SU-DHL-6 (cell line): Measurements from ENCODE around the gene ANO2.

Experiments used
- H2AFZ ChIP-seq: fragments of 200-600 bp; sonication (generic); 2 replicates; pipeline ENCODE4 v1.6.1; 2014; ENCODE audit warnings: low read depth, mild to moderate bottlenecking, moderate library complexity, mixed read lengths, antibody characterized with exemption, low read length; ENCODE audit not compliant: severe bottlenecking
- H3F3A ChIP-seq: fragments of 200-600 bp; shearing (Covaris generic); 2 replicates; pipeline ENCODE4 v1.6.0; 2016; ENCODE audit warnings: antibody characterized with exemption, mild to moderate bottlenecking; ENCODE audit not compliant: insufficient read depth
- H3K27ac ChIP-seq: fragments of 200-600 bp; sonication (generic); 2 replicates; pipeline ENCODE4 v1.5.1; 2016; ENCODE audit warnings: low read depth, mild to moderate bottlenecking, low read length, moderate library complexity, mixed read lengths
- H3K27me3 ChIP-seq: fragments of 200-600 bp; sonication (generic), shearing (Covaris generic); 2 replicates; pipeline ENCODE4 v1.6.0; 2014; ENCODE audit warnings: mild to moderate bottlenecking, low read length
- H3K36me3 ChIP-seq: fragments of 200-600 bp; sonication (generic); 2 replicates; pipeline ENCODE4 v1.6.1; 2014; ENCODE audit warnings: mild to moderate bottlenecking, low read length, mixed read lengths
- H3K4me2 ChIP-seq: fragments of 300-600, 200-600 bp; shearing (Covaris generic), sonication (generic); 2 replicates; pipeline ENCODE4 v1.6.0; 2014; ENCODE audit warnings: low read length, low read depth, mild to moderate bottlenecking; ENCODE audit not compliant: poor library complexity, severe bottlenecking
- H3K4me3 ChIP-seq: fragments of 200-600 bp; sonication (generic); 2 replicates; pipeline ENCODE4 v1.5.1; 2014; ENCODE audit warnings: antibody characterized with exemption, low read length, mild to moderate bottlenecking, mixed read lengths; ENCODE audit not compliant: insufficient read depth, poor library complexity, severe bottlenecking
- H3K79me2 ChIP-seq: fragments of 200-600 bp; sonication (generic); 2 replicates; pipeline ENCODE4 v1.6.1; 2014; ENCODE audit warnings: mild to moderate bottlenecking, low read length, moderate library complexity; ENCODE audit not compliant: insufficient read depth
- H3K9ac ChIP-seq: fragments of 200-600 bp; sonication (generic); 2 replicates; pipeline ENCODE4 v1.7.0; 2014; ENCODE audit warnings: mild to moderate bottlenecking, low read length
- H3K9me2 ChIP-seq: fragments of 200-600 bp; sonication (generic); replicated peaks from 2 replicates; pipeline ENCODE4 v1.6.1; 2014; ENCODE audit warnings: low read length; ENCODE audit not compliant: insufficient read depth
- H3K9me3 ChIP-seq: fragments of 200-600 bp; sonication (generic); 2 replicates; pipeline ENCODE4 v1.6.1; 2014; ENCODE audit warnings: low read length, mixed read lengths; ENCODE audit not compliant: insufficient read depth
- H4K20me1 ChIP-seq: fragments of 200-600 bp; sonication (generic); 2 replicates; pipeline ENCODE4 v1.6.1; 2014; ENCODE audit warnings: low read depth, mild to moderate bottlenecking, antibody characterized with exemption, low read length, moderate library complexity, mixed read lengths
- EZH2phosphoT487 ChIP-seq: fragments of 200-600 bp; sonication (generic), shearing (Covaris generic); conservative IDR thresholded peaks from 2 replicates; pipeline ENCODE4 v1.6.1; 2018; ENCODE audit warnings: mild to moderate bottlenecking, antibody characterized with exemption, low read length, moderate library complexity, mixed read lengths
- TF ChIP-seq, protein P1 (sequence below): fragments of 200-600 bp; sonication (generic); IDR thresholded peaks from one replicate; pipeline ENCODE4 v1.5.1; 2017; ENCODE audit warnings: antibody characterized with exemption, mild to moderate bottlenecking, low read length, moderate library complexity; ENCODE audit not compliant: insufficient read depth, poor library complexity, severe bottlenecking

ANO2 gene

DNA sequence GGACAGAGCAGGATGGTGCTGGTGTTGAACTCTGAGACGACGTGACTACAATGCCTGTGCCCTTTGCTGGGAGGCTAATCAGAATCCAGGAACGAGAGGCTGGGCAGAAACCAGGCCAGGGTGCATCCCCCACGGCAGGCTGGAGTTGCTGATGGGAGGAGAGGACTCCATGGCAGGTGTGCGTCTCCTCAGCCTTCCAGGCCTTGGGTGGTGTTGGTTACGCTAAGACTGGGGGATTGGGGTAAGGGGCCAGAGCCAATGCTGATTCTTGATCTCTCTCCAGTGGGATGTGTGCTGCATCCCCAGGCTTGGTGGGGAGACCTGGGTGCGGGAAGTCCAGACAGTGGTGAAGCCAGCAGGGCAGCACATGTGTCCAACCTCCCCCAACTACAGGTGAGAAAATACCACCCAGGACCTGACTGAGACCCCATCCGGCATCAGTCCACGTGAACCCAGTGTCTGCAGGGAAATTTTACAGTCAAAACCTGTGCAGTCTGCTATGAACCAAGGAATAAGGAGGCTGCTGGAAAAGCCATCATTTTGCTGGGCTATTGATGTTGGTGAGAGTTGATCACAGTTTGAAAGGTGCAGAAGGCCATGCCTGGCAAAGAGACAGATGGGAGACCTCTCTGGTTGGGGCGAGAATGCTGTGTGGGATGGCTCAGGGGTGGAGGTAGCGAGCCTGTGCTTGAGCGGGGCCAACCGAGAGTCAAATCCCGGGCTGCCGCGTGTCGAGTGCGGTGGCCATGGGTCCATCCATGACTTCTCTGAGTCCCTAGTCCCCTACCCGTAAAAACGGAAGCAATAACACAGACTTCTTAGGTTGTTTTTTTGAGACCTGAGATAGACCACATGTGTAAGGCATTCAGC, 423.4 kb downstream of the ANO2 start:
- H3K9me3 ChIP-seq, result no peaks in the 10 kb centered on the region
- no peak overlapping the region for H3K9ac ChIP-seq
- H2AFZ ChIP-seq, result no peak overlapping the region
- no peaks in the 10 kb centered on the region for H3K27me3 ChIP-seq
- no peak overlapping the region for H3K27ac ChIP-seq
- H3K4me2 ChIP-seq, result no peak overlapping the region
- no peaks in the 10 kb centered on the region for H3K9me2 ChIP-seq
- no peaks in the 10 kb centered on the region for H3F3A ChIP-seq
- no peak overlapping the region for H3K4me3 ChIP-seq
- H4K20me1 ChIP-seq, result no peaks in the 10 kb centered on the region
- H3K79me2 ChIP-seq, result no peaks in the 10 kb centered on the region
- TF ChIP-seq EZH2phosphoT487, result no peak
- TF ChIP-seq, protein P1, sequence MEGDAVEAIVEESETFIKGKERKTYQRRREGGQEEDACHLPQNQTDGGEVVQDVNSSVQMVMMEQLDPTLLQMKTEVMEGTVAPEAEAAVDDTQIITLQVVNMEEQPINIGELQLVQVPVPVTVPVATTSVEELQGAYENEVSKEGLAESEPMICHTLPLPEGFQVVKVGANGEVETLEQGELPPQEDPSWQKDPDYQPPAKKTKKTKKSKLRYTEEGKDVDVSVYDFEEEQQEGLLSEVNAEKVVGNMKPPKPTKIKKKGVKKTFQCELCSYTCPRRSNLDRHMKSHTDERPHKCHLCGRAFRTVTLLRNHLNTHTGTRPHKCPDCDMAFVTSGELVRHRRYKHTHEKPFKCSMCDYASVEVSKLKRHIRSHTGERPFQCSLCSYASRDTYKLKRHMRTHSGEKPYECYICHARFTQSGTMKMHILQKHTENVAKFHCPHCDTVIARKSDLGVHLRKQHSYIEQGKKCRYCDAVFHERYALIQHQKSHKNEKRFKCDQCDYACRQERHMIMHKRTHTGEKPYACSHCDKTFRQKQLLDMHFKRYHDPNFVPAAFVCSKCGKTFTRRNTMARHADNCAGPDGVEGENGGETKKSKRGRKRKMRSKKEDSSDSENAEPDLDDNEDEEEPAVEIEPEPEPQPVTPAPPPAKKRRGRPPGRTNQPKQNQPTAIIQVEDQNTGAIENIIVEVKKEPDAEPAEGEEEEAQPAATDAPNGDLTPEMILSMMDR, result no peak
- no peaks in the 10 kb centered on the region for H3K36me3 ChIP-seq

DNA sequence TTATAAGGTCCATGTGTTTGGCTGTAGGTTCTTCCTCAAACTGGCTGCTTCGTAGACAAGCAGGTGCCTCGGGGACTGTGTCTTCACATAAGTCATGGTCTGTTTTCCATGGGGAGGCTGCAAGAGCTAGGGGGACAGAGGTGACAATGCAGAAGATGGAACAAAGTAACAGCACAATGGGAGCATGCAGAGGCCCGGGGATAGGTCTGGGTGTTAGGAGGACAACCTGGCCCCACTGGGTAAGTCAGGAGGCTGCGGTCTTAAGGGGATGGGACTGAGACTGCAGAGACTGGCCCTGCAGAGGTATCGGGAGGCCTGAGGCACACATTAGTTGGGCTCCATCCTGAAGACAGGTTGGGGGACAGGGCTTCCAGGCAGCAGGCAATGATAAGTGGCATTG, 424.2 kb downstream of the ANO2 start:
- H3K9me2 ChIP-seq, result no peaks in the 10 kb centered on the region
- H4K20me1 ChIP-seq, result no peaks in the 10 kb centered on the region
- no peak overlapping the region for H2AFZ ChIP-seq
- H3K9me3 ChIP-seq, result no peaks in the 10 kb centered on the region
- H3K4me2 ChIP-seq, result no peak overlapping the region
- no peak overlapping the region for H3K27ac ChIP-seq
- H3K9ac ChIP-seq, result no peak overlapping the region
- no peaks in the 10 kb centered on the region for H3K36me3 ChIP-seq
- H3K79me2 ChIP-seq, result no peaks in the 10 kb centered on the region
- no peak overlapping the region for H3K4me3 ChIP-seq
- no peaks in the 10 kb centered on the region for H3F3A ChIP-seq
- H3K27me3 ChIP-seq, result no peaks in the 10 kb centered on the region
- no peak for TF ChIP-seq EZH2phosphoT487
- TF ChIP-seq, protein P1, result no peak

DNA sequence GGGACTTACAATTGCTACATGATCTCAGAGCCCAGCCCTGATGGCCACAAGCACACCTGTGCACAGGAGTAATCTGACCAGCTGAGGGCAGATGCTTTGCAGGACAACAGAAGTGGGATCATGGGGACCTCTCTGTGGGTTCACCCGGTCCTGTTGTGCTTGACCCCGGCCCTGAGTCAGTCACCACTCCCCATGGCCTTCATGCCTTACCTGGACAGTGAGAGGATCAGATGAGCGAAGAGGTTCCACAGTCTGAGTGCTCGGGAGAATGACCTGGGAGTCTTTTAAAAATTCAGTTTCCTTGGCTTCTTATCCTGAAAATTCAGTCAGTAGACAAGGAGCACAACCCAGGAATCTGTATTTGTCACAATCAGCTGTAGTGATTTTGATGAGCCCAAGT, 425.0 kb downstream of the ANO2 start:
- Histone ChIP-seq H3K4me3 (no peak overlapping the region), H3K4me2 (no peak overlapping the region), H3F3A (no peaks in the 10 kb centered on the region), H3K79me2 (no peaks in the 10 kb centered on the region), H3K9me3 (no peaks in the 10 kb centered on the region), H3K9me2 (no peaks in the 10 kb centered on the region), H4K20me1 (no peaks in the 10 kb centered on the region), H3K36me3 (no peaks in the 10 kb centered on the region), H3K27me3 (no peaks in the 10 kb centered on the region), H3K27ac (no peak overlapping the region), H3K9ac (no peak overlapping the region), H2AFZ (no peak overlapping the region)
- no peak for TF ChIP-seq EZH2phosphoT487
- TF ChIP-seq, protein P1, result no peak
